ENCODE measurements around the gene KTN1. TPM values are rescaled to one million over a fixed set of nuclear protein-coding genes. Genes with fewer than 3 reads are reported as not detected.

Gene KTN1
- polyA plus RNA-seq, 1 donor = 109 TPM

GRCh38 chr14:55571125-55571889 lies 8.7 kb upstream of the KTN1 start:
- Histone ChIP-seq H3K27ac (ENCODE audit: low read length) (no peak overlapping the region), H3K27me3 (ENCODE audit: control insufficient read depth, insufficient read depth, low read length) (no peaks in the 10 kb centered on the region), H3K9me3 (ENCODE audit: control insufficient read depth, low read depth, low read length) (no peaks in the 10 kb centered on the region), H3K4me1 (ENCODE audit: control insufficient read depth, insufficient read depth, low read length) (no peaks in the 10 kb centered on the region), H3K4me3 (ENCODE audit: low read length) (no peak overlapping the region), H3K36me3 (ENCODE audit: control insufficient read depth, insufficient read depth, low read length) (no peaks in the 10 kb centered on the region)
- DNase-seq = no peak
- WGBS (ENCODE audit: insufficient coverage, low lambda C conversion rate) = no CpG with 5 or more reads among the region's 7 CpGs

GRCh38 chr14:55572578-55572977 lies 7.4 kb upstream of the KTN1 start:
- no peaks in the 10 kb centered on the region for H3K36me3 ChIP-seq (ENCODE audit: control insufficient read depth, insufficient read depth, low read length)
- no peak for DNase-seq
- no peaks in the 10 kb centered on the region for H3K4me1 ChIP-seq (ENCODE audit: control insufficient read depth, insufficient read depth, low read length)
- no peak overlapping the region for H3K27ac ChIP-seq (ENCODE audit: low read length)
- no peaks in the 10 kb centered on the region for H3K9me3 ChIP-seq (ENCODE audit: control insufficient read depth, low read depth, low read length)
- H3K4me3 ChIP-seq (ENCODE audit: low read length) = no peak overlapping the region
- no CpG with 5 or more reads among the region's 4 CpGs for WGBS (ENCODE audit: insufficient coverage, low lambda C conversion rate)
- H3K27me3 ChIP-seq (ENCODE audit: control insufficient read depth, insufficient read depth, low read length) = no peaks in the 10 kb centered on the region

- no peaks in the 10 kb centered on the region for H3K9me3 ChIP-seq (ENCODE audit: control insufficient read depth, low read depth, low read length)
- no peaks in the 10 kb centered on the region for H3K36me3 ChIP-seq (ENCODE audit: control insufficient read depth, insufficient read depth, low read length)
- H3K27me3 ChIP-seq (ENCODE audit: control insufficient read depth, insufficient read depth, low read length) = no peaks in the 10 kb centered on the region
- H3K4me1 ChIP-seq (ENCODE audit: control insufficient read depth, insufficient read depth, low read length) = no peaks in the 10 kb centered on the region
- H3K27ac ChIP-seq (ENCODE audit: low read length) = no peak overlapping the region
- DNase-seq = no peak
- no CpG with 5 or more reads among the region's 7 CpGs for WGBS (ENCODE audit: insufficient coverage, low lambda C conversion rate)
- no peak overlapping the region for H3K4me3 ChIP-seq (ENCODE audit: low read length)
These were observed 5.0 kb upstream of the KTN1 start for GRCh38 chr14:55574988-55575387.

GRCh38 chr14:55577229-55577628 lies 2.8 kb upstream of the KTN1 start:
- Histone ChIP-seq H3K9me3 (ENCODE audit: control insufficient read depth, low read depth, low read length) (no peaks in the 10 kb centered on the region), H3K27ac (ENCODE audit: low read length) (no peak overlapping the region), H3K36me3 (ENCODE audit: control insufficient read depth, insufficient read depth, low read length) (no peaks in the 10 kb centered on the region), H3K4me3 (ENCODE audit: low read length) (no peak overlapping the region), H3K4me1 (ENCODE audit: control insufficient read depth, insufficient read depth, low read length) (peaks cover 5% of the 10 kb centered on the region), H3K27me3 (ENCODE audit: control insufficient read depth, insufficient read depth, low read length) (no peaks in the 10 kb centered on the region)
- no peak for DNase-seq
- WGBS (ENCODE audit: insufficient coverage, low lambda C conversion rate) = no CpG with 5 or more reads among the region's 4 CpGs

- Histone ChIP-seq H3K27me3 (ENCODE audit: control insufficient read depth, insufficient read depth, low read length) (no peaks in the 10 kb centered on the region), H3K9me3 (ENCODE audit: control insufficient read depth, low read depth, low read length) (no peaks in the 10 kb centered on the region), H3K4me1 (ENCODE audit: control insufficient read depth, insufficient read depth, low read length) (peaks cover 5% of the 10 kb centered on the region), H3K4me3 (ENCODE audit: low read length) (no peak overlapping the region), H3K27ac (ENCODE audit: low read length) (no peak overlapping the region), H3K36me3 (ENCODE audit: control insufficient read depth, insufficient read depth, low read length) (no peaks in the 10 kb centered on the region)
- no peak for DNase-seq
- no CpG with 5 or more reads among the region's 8 CpGs for WGBS (ENCODE audit: insufficient coverage, low lambda C conversion rate)
These were observed 1.5 kb upstream of the KTN1 start for GRCh38 chr14:55578511-55578910.

GRCh38 chr14:55580470-55581341 lies 699 bp downstream of the KTN1 start:
- Histone ChIP-seq H3K4me3 (ENCODE audit: low read length) (peak overlapping the region; percentile 87), H3K36me3 (ENCODE audit: control insufficient read depth, insufficient read depth, low read length) (no peaks in the 10 kb centered on the region), H3K4me1 (ENCODE audit: control insufficient read depth, insufficient read depth, low read length) (peaks cover 5% of the 10 kb centered on the region), H3K9me3 (ENCODE audit: control insufficient read depth, low read depth, low read length) (no peaks in the 10 kb centered on the region), H3K27me3 (ENCODE audit: control insufficient read depth, insufficient read depth, low read length) (no peaks in the 10 kb centered on the region), H3K27ac (ENCODE audit: low read length) (peak overlapping the region; percentile 64)
- no CpG with 5 or more reads among the region's 84 CpGs for WGBS (ENCODE audit: insufficient coverage, low lambda C conversion rate)
- DNase-seq = peak; percentile 27 to 71

GRCh38 chr14:55581342-55581771 lies 1.4 kb downstream of the KTN1 start:
- Histone ChIP-seq H3K4me1 (ENCODE audit: control insufficient read depth, insufficient read depth, low read length) (peaks cover 5% of the 10 kb centered on the region), H3K4me3 (ENCODE audit: low read length) (peak overlapping the region; percentile 87), H3K36me3 (ENCODE audit: control insufficient read depth, insufficient read depth, low read length) (no peaks in the 10 kb centered on the region), H3K27me3 (ENCODE audit: control insufficient read depth, insufficient read depth, low read length) (no peaks in the 10 kb centered on the region), H3K9me3 (ENCODE audit: control insufficient read depth, low read depth, low read length) (no peaks in the 10 kb centered on the region), H3K27ac (ENCODE audit: low read length) (peak overlapping the region; percentile 64)
- DNase-seq = no peak
- no CpG with 5 or more reads among the region's 6 CpGs for WGBS (ENCODE audit: insufficient coverage, low lambda C conversion rate)

- Histone ChIP-seq H3K4me1 (ENCODE audit: control insufficient read depth, insufficient read depth, low read length) (peaks cover 5% of the 10 kb centered on the region), H3K4me3 (ENCODE audit: low read length) (no peak overlapping the region), H3K27me3 (ENCODE audit: control insufficient read depth, insufficient read depth, low read length) (no peaks in the 10 kb centered on the region), H3K36me3 (ENCODE audit: control insufficient read depth, insufficient read depth, low read length) (no peaks in the 10 kb centered on the region), H3K9me3 (ENCODE audit: control insufficient read depth, low read depth, low read length) (no peaks in the 10 kb centered on the region), H3K27ac (ENCODE audit: low read length) (no peak overlapping the region)
- 72% methylated on average over 2 of the region's 2 CpGs for WGBS (ENCODE audit: insufficient coverage, low lambda C conversion rate)
- DNase-seq = no peak
These were observed 2.7 kb downstream of the KTN1 start for GRCh38 chr14:55582746-55583145.

GRCh38 chr14:55583942-55584468 lies 4.0 kb downstream of the KTN1 start:
- peaks cover 5% of the 10 kb centered on the region for H3K4me1 ChIP-seq (ENCODE audit: control insufficient read depth, insufficient read depth, low read length)
- no peak overlapping the region for H3K27ac ChIP-seq (ENCODE audit: low read length)
- H3K9me3 ChIP-seq (ENCODE audit: control insufficient read depth, low read depth, low read length) = no peaks in the 10 kb centered on the region
- no peak overlapping the region for H3K4me3 ChIP-seq (ENCODE audit: low read length)
- H3K27me3 ChIP-seq (ENCODE audit: control insufficient read depth, insufficient read depth, low read length) = no peaks in the 10 kb centered on the region
- no CpG with 5 or more reads among the region's 2 CpGs for WGBS (ENCODE audit: insufficient coverage, low lambda C conversion rate)
- DNase-seq = peak in 1 of 2 donors; percentile 34
- no peaks in the 10 kb centered on the region for H3K36me3 ChIP-seq (ENCODE audit: control insufficient read depth, insufficient read depth, low read length)

- Histone ChIP-seq H3K4me1 (ENCODE audit: control insufficient read depth, insufficient read depth, low read length) (peaks cover 5% of the 10 kb centered on the region), H3K27ac (ENCODE audit: low read length) (no peak overlapping the region), H3K9me3 (ENCODE audit: control insufficient read depth, low read depth, low read length) (no peaks in the 10 kb centered on the region), H3K4me3 (ENCODE audit: low read length) (no peak overlapping the region), H3K36me3 (ENCODE audit: control insufficient read depth, insufficient read depth, low read length) (no peaks in the 10 kb centered on the region), H3K27me3 (ENCODE audit: control insufficient read depth, insufficient read depth, low read length) (no peaks in the 10 kb centered on the region)
- 75% methylated on average over 1 of the region's 2 CpGs for WGBS (ENCODE audit: insufficient coverage, low lambda C conversion rate)
- DNase-seq = no peak
These were observed 5.8 kb downstream of the KTN1 start for GRCh38 chr14:55585854-55586253.

All from large intestine (tissue), 3 donors.